K562 (cell line): ENCODE results near the gene MXRA7. TPM values are rescaled to one million over a fixed set of nuclear protein-coding genes. Genes with fewer than 3 reads are reported as not detected.

Experiments used
- BHLHE40 ChIP-seq: IDR thresholded peaks from 2 replicates; pipeline ENCODE4 v1.6.1; 2011; ENCODE audit warnings: low read length, improper control_type of control experiment
- BRD4 ChIP-seq: fragments of 200-600 bp; sonication (generic); IDR thresholded peaks from 2 replicates; pipeline ENCODE4 v1.6.1; 2017; ENCODE audit warnings: inconsistent platforms
- CBX8 ChIP-seq: fragments of 200-600 bp; sonication (generic); IDR thresholded peaks from 2 replicates; pipeline ENCODE4 v1.6.1; 2012; ENCODE audit warnings: borderline replicate concordance, mixed run types, low read depth, mild to moderate bottlenecking, moderate library complexity, mixed read lengths, low read length, control low read depth, inconsistent platforms; ENCODE audit not compliant: poor library complexity, severe bottlenecking; ENCODE audit errors: extremely low read depth
- CSDE1 ChIP-seq, 2 experiments: fragments of 450-650 bp; IDR thresholded peaks; 2 replicates each; pipeline ENCODE4 v1.6.1; 2016; ENCODE audit warnings: mild to moderate bottlenecking in 1 of 2
- GATA2 ChIP-seq: sonication (generic); formaldehyde crosslinking; IDR thresholded peaks from 2 replicates; pipeline ENCODE4 v1.4.0; 2020; ENCODE audit warnings: mild to moderate bottlenecking, missing genetic modification reagents
- GMEB1 ChIP-seq: fragments of 250-450 bp; sonication (Bioruptor Pico); IDR thresholded peaks from 2 replicates; pipeline ENCODE4 v1.4.0; 2020; ENCODE audit warnings: mild to moderate bottlenecking
- GTF2B ChIP-seq: IDR thresholded peaks from 2 replicates; pipeline ENCODE4 v1.6.1; 2011; ENCODE audit not compliant: insufficient read length; ENCODE audit errors: extremely low read depth
- HLTF ChIP-seq: fragments of 450-650 bp; IDR thresholded peaks from 2 replicates; pipeline ENCODE4 v1.6.1; 2016
- HMBOX1 ChIP-seq: sonication (generic); IDR thresholded peaks from 2 replicates; pipeline ENCODE4 v1.6.1; 2016
- HNRNPUL1 ChIP-seq: fragments of 200-400 bp; formaldehyde crosslinking; IDR thresholded peaks from 2 replicates; pipeline ENCODE4 v1.6.1; 2017; ENCODE audit warnings: low read length
- MYNN ChIP-seq, 2 experiments: sonication (generic); formaldehyde crosslinking in 1 of 2; IDR thresholded peaks; 2 replicates each; pipeline versions ENCODE4 v1.5.0 to v1.6.1; 2016 to 2020; ENCODE audit warnings: antibody characterized with exemption in 1 of 2, missing genetic modification reagents in 1 of 2
- NCOA2 ChIP-seq, 2 experiments: fragments of 450-650 bp; IDR thresholded peaks; 2 replicates each; pipeline ENCODE4 v1.6.1; 2018; ENCODE audit warnings: mild to moderate bottlenecking in 2 of 2, moderate library complexity in 1 of 2; ENCODE audit not compliant: partially characterized antibody in 2 of 2
- NCOA6 ChIP-seq: fragments of 450-650 bp; IDR thresholded peaks from 2 replicates; pipeline ENCODE4 v1.6.1; 2017; ENCODE audit warnings: mild to moderate bottlenecking
- NFE2L1 ChIP-seq: fragments of 450-650 bp; IDR thresholded peaks from 2 replicates; pipeline ENCODE4 v1.6.1; 2016; ENCODE audit warnings: missing genetic modification characterization, low read depth, mild to moderate bottlenecking, missing compliant biosample characterization, moderate library complexity, borderline replicate concordance
- NFRKB ChIP-seq: fragments of 450-650 bp; IDR thresholded peaks from 2 replicates; pipeline ENCODE4 v1.6.1; 2016; ENCODE audit warnings: low read depth
- PATZ1 ChIP-seq: fragments of 250-450 bp; sonication (Bioruptor Pico); IDR thresholded peaks from 2 replicates; pipeline ENCODE4 v1.5.0; 2020; ENCODE audit warnings: mild to moderate bottlenecking, borderline replicate concordance
- SMARCC2 ChIP-seq: fragments of 450-650 bp; IDR thresholded peaks from 2 replicates; pipeline ENCODE4 v1.6.1; 2017; ENCODE audit warnings: antibody characterized with exemption, moderate library complexity, mild to moderate bottlenecking, low read depth
- SREBF2 ChIP-seq: sonication (generic); formaldehyde crosslinking; IDR thresholded peaks from 2 replicates; pipeline ENCODE4 v1.4.0; 2020; ENCODE audit warnings: mild to moderate bottlenecking, missing genetic modification reagents
- SRSF9 ChIP-seq: fragments of 200-400 bp; formaldehyde crosslinking; IDR thresholded peaks from 2 replicates; pipeline ENCODE4 v1.6.1; 2017; ENCODE audit warnings: low read depth, low read length, borderline replicate concordance
- ZEB2 ChIP-seq: fragments of 450-650 bp; IDR thresholded peaks from 2 replicates; pipeline ENCODE4 v1.6.1; 2016
- ZNF551 ChIP-seq: fragments of 250-450 bp; sonication (Bioruptor Pico); IDR thresholded peaks from 2 replicates; pipeline ENCODE4 v1.5.0; 2021; ENCODE audit warnings: mild to moderate bottlenecking, moderate library complexity
- ZNF764 ChIP-seq: fragments of 250-450 bp; sonication (Bioruptor Pico); IDR thresholded peaks from 2 replicates; pipeline ENCODE4 v1.4.0; 2020; ENCODE audit warnings: low read depth, mild to moderate bottlenecking, moderate library complexity
- polyA plus RNA-seq, 8 experiments: library from polyadenylated mRNA; depleted of rRNA in 4 of 8; stranded (reverse) in 5 of 8; unstranded in 3 of 8; fragments of >200 nt; fragmentation: Nextera tagmentation in 2 of 8; fragmentation: Illumina TruSeq in 1 of 8; extraction: Ambion mirVana in 2 of 8; extraction: Trizol in 1 of 8; gene quantifications; 2 replicates each; pipeline versions ENCODE4 v1.2.1 to v1.2.3, GENCODE V29; 2011 to 2014; ENCODE audit warnings: inconsistent platforms in 1 of 8, missing spikeins in 1 of 8
- total RNA-seq, 7 experiments: library from RNA; depleted of rRNA in 6 of 7; stranded (reverse); fragments of >200 nt in 6 of 7; fragmentation: Illumina TruSeq in 2 of 7; extraction: Trizol in 2 of 7; gene quantifications; 2 replicates each; pipeline versions ENCODE4 v1.2.1 to v1.2.3, GENCODE V29; 2011 to 2021; ENCODE audit warnings: low replicate concordance in 1 of 7

MXRA7 gene
- total and polyA plus RNA-seq, 9 of the 15 experiments (the other 6 are each of a cell fraction or from before 2014, with no cell fraction given), result 2.6 to 38.4 (median 14.3) TPM

GRCh38 chr17:76697702-76698465, 12.9 kb downstream of the MXRA7 start (continued):
- TF ChIP-seq GMEB1 (no peak), HMBOX1 (no peak), SREBF2 (CRISPR knock-in tag) (no peak), NFRKB (no peak), ZNF551 (CRISPR knock-in tag) (no peak), PATZ1 (no peak), NCOA2 (IDR thresholded peaks at IDR 0.05; ENCODE audit: partially characterized antibody in 2 of 2) (no peak), SMARCC2 (no peak; the same call in 1 of the 2 replicates), CSDE1 (IDR thresholded peaks at IDR 0.05) (no peak), BHLHE40 (peak; percentile 57), NFE2L1 (no peak), NCOA6 (no peak), ZEB2 (peak; percentile 77; the same call in 1 of the 2 replicates), GTF2B (no peak), BRD4 (no peak), GATA2 (CRISPR knock-in tag) (peak; percentile 55; the same call in 1 of the 2 replicates), ZNF764 (CRISPR knock-in tag) (no peak), CBX8 (no peak), HLTF (peak; percentile 93; the same call in 1 of the 2 replicates), MYNN (IDR thresholded peaks at IDR 0.05) (no peak), MYNN (CRISPR knock-in tag; IDR thresholded peaks at IDR 0.05) (no peak), HNRNPUL1 (no peak), SRSF9 (no peak)
